ENCODE results near the gene EME1.

Gene EME1

DNA sequence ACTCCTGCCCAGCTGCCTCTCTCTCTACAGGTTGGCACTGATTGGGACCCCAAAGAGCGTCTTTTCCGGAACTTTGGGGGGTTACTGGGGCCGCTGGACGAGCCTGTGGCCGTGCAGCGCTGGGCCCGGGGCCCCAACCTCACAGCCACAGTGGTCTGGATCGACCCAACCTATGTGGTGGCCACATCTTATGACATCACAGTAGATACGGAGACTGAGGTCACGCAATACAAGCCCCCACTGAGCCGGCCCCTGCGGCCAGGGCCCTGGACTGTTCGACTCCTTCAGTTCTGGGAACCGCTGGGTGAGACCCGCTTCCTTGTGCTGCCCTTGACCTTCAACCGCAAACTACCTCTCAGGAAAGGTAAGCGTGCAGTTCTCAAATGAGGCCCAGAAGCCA, 14.9 kb upstream of the EME1 start:
- TF ChIP-seq, protein P1, sequence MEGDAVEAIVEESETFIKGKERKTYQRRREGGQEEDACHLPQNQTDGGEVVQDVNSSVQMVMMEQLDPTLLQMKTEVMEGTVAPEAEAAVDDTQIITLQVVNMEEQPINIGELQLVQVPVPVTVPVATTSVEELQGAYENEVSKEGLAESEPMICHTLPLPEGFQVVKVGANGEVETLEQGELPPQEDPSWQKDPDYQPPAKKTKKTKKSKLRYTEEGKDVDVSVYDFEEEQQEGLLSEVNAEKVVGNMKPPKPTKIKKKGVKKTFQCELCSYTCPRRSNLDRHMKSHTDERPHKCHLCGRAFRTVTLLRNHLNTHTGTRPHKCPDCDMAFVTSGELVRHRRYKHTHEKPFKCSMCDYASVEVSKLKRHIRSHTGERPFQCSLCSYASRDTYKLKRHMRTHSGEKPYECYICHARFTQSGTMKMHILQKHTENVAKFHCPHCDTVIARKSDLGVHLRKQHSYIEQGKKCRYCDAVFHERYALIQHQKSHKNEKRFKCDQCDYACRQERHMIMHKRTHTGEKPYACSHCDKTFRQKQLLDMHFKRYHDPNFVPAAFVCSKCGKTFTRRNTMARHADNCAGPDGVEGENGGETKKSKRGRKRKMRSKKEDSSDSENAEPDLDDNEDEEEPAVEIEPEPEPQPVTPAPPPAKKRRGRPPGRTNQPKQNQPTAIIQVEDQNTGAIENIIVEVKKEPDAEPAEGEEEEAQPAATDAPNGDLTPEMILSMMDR (IDR thresholded peaks at IDR 0.05; ENCODE audit: low read depth, low read length, missing control alignments), result no peak
- DNase-seq (ENCODE audit: extremely low read depth, low read depth), result no peak
- H3K4me3 ChIP-seq (replicated peaks; ENCODE audit: low read depth, low read length), result no peak overlapping the region

DNA sequence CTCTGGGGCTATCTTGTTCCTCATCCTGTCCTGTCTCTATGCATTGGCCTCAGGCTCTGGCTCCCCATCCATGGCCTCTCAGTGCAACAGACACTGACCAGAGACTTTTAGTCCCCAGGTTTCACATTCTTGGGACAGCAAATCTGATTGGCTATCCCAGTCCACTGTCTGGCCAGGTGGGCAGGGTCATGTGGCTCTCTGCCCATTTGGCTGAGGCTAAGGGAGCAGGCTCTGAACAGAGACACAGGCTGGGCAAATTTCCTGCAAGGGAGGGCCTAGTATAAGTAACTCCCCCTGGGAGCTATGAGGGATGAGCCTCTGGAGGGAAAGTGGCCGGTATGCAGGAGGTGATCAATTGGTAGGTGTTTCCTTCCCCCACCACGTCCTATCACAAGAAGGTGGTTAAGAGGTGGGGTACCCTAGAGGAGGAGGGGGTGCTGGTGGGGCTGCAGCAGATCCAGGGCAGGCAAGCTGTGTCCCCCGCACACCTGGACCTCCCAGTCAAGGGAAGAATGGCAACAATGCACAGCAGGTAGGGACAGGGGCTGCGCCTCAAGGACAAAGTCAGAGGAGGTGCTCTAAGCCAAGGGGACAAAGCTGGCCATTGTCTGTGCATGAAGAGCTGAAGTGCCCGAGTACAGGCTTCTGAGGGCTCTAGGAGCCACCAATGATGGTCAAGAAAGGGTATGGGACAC, 13.9 kb upstream of the EME1 start:
- no peak for DNase-seq (ENCODE audit: extremely low read depth, low read depth)
- TF ChIP-seq, protein P1 (IDR thresholded peaks at IDR 0.05; ENCODE audit: low read depth, low read length, missing control alignments), result no peak

GRCh38 chr17:50359998-50360461, 13.0 kb upstream of the EME1 start:
- TF ChIP-seq, protein P1 (IDR thresholded peaks at IDR 0.05; ENCODE audit: low read depth, low read length, missing control alignments), result no peak
- no peak overlapping the region for H3K4me3 ChIP-seq (replicated peaks; ENCODE audit: low read depth, low read length)
- DNase-seq (ENCODE audit: extremely low read depth, low read depth), result no peak

More for the DNA sequence above, 13.9 kb upstream of the EME1 start:
- H3K4me3 ChIP-seq (replicated peaks; ENCODE audit: low read depth, low read length), result no peak overlapping the region

DNA sequence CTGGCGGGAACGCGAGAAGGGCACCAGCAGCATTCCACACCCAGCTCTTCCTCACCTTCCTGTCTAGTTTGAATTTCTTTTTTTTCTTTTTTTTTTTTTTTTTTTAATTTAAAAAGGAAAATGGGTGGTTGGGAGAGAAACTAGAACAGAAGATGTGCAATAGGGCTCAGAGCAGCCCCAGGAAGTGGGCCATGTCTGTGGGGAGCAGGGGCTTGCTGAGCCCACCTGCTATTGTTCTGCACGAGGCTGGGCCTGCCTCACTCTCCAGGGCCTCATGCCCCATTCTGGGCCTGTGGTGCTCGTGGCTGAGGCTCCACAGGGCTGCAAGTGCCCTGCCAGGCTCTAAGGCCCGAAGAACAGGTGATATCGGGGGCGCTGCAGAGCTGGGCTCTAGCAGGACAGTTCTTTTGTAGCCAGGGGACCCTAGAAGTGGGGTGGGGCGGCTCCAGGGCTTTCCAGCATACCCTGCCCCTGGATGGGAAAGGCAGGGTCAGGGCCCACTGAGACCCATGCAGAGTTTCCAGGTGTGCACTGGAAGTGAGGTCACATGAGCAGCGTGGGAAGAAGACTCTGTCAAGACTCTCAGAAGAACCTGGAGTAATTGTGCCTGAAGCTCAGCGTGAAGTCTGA, 12.4 kb upstream of the EME1 start:
- no peak for DNase-seq (ENCODE audit: extremely low read depth, low read depth)
- TF ChIP-seq, protein P1 (IDR thresholded peaks at IDR 0.05; ENCODE audit: low read depth, low read length, missing control alignments), result no peak
- no peak overlapping the region for H3K4me3 ChIP-seq (replicated peaks; ENCODE audit: low read depth, low read length)

DNA sequence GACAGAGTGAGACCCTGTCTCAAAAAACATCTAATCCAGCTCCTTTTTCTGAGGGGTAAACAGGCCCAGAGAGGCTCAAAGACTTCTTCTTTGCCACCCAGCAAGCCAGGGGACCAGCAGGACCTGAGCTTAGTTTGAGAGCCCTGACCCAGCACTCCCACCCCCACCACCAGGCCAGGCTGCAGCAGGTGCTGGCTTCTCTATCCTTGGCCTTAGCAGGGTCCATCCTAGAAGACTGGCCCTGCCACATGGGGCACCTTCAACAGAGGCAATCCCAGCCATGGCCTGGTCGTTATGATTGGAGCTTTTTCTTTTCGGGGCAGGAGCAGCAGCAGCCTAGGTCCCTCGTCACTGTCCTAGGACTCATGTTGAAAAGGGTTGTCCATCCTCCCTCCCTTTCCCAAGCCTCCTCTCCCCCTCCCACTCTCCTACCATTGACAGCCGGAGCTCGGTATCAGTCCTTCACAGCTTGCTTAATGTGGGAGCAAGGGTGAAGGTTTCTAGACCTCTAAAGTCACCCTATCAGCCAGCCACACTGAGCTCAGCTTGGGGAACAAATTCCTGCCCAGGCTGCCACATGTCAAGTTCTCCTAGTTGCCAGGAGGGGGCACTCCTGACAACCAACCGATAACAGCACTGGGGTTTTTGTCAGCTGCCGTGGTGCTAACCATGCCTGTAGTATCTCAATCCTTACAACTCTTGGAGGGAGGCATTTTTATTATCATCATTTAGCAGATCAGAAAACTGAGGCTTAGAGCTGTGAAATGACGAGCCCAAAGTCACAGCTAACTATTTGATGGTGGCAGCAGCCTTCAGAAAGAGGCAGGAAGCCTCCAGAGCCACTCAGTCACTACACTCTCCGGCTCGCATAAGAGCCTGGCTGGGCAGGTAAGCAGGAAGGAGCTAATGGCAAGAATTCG, 11.2 kb upstream of the EME1 start:
- DNase-seq (ENCODE audit: extremely low read depth, low read depth), result peak; percentile 39
- TF ChIP-seq, protein P1 (IDR thresholded peaks at IDR 0.05; ENCODE audit: low read depth, low read length, missing control alignments), result peak; percentile 80
- no peak overlapping the region for H3K4me3 ChIP-seq (replicated peaks; ENCODE audit: low read depth, low read length)

GRCh38 chr17:50362661-50363060, 10.4 kb upstream of the EME1 start:
- DNase-seq (ENCODE audit: extremely low read depth, low read depth), result no peak
- no peak overlapping the region for H3K4me3 ChIP-seq (replicated peaks; ENCODE audit: low read depth, low read length)
- TF ChIP-seq, protein P1 (IDR thresholded peaks at IDR 0.05; ENCODE audit: low read depth, low read length, missing control alignments), result no peak

Data from HFF-Myc (cell line).